ENCODE data around the gene C19orf47.

Gene C19orf47

GRCh38 chr19:40365010-40365409 is 16.8 kb upstream of the C19orf47 start:
- H3K27ac ChIP-seq: no peak overlapping the region
- no peak for TF ChIP-seq CTCF (conservative IDR thresholded peaks at IDR 0.05)

DNA sequence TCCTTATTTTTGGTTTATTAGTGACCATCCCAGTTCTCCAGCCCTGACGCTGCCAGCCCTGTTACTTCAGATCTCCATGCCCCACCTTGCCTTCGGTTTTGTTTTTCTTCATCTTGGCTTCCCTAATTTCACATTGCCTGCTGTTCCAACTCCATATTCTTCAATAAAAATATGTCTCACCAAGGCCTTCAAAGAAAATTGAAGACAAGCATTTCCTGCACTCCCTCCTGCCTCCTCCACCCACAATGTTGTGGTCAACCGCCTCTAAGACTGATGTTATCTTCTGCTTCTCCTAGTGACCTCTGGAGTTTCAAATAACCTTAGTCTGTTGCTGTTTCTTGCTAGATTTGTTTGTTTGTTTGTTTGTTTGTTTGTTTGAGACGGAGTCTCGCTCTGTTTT is 14.9 kb upstream of the C19orf47 start:
- TF ChIP-seq CTCF (conservative IDR thresholded peaks at IDR 0.05): no peak
- no peak overlapping the region for H3K27ac ChIP-seq

DNA sequence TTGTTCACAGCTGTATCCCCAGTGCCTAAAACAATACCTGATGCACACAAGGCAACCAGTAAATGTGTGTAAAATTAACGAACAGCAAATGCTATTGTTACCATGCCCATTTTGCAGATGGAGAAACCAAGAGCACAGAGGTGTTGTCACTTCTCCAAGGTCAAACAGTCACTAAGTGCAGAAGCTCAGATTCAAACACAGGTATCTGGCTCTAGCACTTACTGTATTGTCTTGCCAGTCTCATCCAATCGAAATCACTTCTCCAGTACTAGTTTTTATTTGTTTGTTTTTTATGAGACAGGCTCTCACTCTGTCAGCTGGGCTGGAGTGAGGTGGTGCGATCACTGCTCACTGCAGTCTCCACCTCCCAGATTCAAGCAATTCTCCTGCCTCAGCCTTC is 14.0 kb upstream of the C19orf47 start:
- no peak overlapping the region for H3K27ac ChIP-seq
- TF ChIP-seq CTCF (conservative IDR thresholded peaks at IDR 0.05): no peak

GRCh38 chr19:40360708-40361241 is 12.6 kb upstream of the C19orf47 start:
- no peak for TF ChIP-seq CTCF (conservative IDR thresholded peaks at IDR 0.05)
- no peak overlapping the region for H3K27ac ChIP-seq

GRCh38 chr19:40360020-40360707 is 12.0 kb upstream of the C19orf47 start:
- no peak overlapping the region for H3K27ac ChIP-seq
- TF ChIP-seq CTCF (conservative IDR thresholded peaks at IDR 0.05): no peak

DNA sequence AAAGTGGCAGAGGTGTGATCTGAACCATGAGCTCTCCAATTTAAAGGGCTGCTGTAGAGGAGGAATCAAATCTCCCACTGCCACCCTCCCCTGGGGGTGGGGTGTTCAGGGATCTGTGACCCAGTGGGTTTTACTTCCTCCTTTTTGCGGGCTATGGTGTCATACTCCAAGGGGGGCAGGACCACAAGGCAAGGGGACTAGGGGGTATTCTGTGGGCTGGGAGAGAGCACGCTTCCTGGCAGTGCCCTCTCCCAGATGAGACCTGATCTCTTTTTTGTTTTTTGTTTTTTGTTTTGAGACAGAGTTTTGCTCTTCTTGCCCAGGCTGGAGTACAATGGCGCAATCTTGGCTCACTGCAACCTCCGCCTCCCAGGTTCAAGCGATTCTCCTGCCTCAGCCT is 10.6 kb upstream of the C19orf47 start:
- no peak overlapping the region for H3K27ac ChIP-seq
- TF ChIP-seq CTCF (conservative IDR thresholded peaks at IDR 0.05): no peak

GRCh38 chr19:40357640-40358039 is 9.4 kb upstream of the C19orf47 start:
- H3K27ac ChIP-seq: no peak overlapping the region
- TF ChIP-seq CTCF (conservative IDR thresholded peaks at IDR 0.05): no peak

All from VCaP (cell line).